GM12878 (cell line): Measurements from ENCODE around the gene FBXO33. TPM values are rescaled to one million over a fixed set of nuclear protein-coding genes. Genes with fewer than 3 reads are reported as not detected.

Source experiments
- BCL11A ChIP-seq: IDR thresholded peaks from 2 replicates; pipeline ENCODE4 v1.6.1; 2011; ENCODE audit warnings: low read depth, low read length
- DPF2 ChIP-seq: fragments of 450-650 bp; IDR thresholded peaks from 2 replicates; pipeline ENCODE4 v1.6.1; 2017; ENCODE audit warnings: mild to moderate bottlenecking
- EGR1 ChIP-seq, 2 experiments: IDR thresholded peaks; 1 replicate in 1 of 2; 2 replicates in 1 of 2; pipeline ENCODE4 v1.6.1; 2011 to 2012; ENCODE audit warnings: low read depth in 2 of 2, low read length in 2 of 2, borderline replicate concordance in 1 of 2, mild to moderate bottlenecking in 1 of 2, moderate library complexity in 1 of 2
- EZH2 ChIP-seq: IDR thresholded peaks from 2 replicates; pipeline ENCODE4 v1.6.1; 2012; ENCODE audit warnings: low read depth, mild to moderate bottlenecking, control low read depth, inconsistent platforms, low read length, borderline replicate concordance; ENCODE audit not compliant: control insufficient read depth
- GATAD2B ChIP-seq: fragments of 450-650 bp; conservative IDR thresholded peaks from 2 replicates; pipeline ENCODE4 v1.6.1; 2017; ENCODE audit warnings: low read depth, mild to moderate bottlenecking, moderate library complexity
- HSF1 ChIP-seq: fragments of 150-350 bp; IDR thresholded peaks from 2 replicates; pipeline ENCODE4 v1.6.1; 2014; ENCODE audit warnings: mild to moderate bottlenecking, low read depth, low read length
- IKZF2 ChIP-seq, 2 experiments: fragments of 450-650 bp; IDR thresholded peaks; 2 replicates each; pipeline ENCODE4 v1.6.1; 2017; ENCODE audit warnings: mild to moderate bottlenecking in 2 of 2, moderate library complexity in 2 of 2
- IRF4 ChIP-seq: IDR thresholded peaks from 2 replicates; pipeline ENCODE4 v1.6.1; 2011; ENCODE audit warnings: low read depth, low read length
- IRF5 ChIP-seq: fragments of 450-650 bp; IDR thresholded peaks from 2 replicates; pipeline ENCODE4 v1.6.1; 2017; ENCODE audit warnings: borderline replicate concordance
- MEF2A ChIP-seq: IDR thresholded peaks from 2 replicates; pipeline ENCODE4 v1.6.1; 2011; ENCODE audit warnings: low read depth, mild to moderate bottlenecking, low read length, moderate library complexity; ENCODE audit not compliant: insufficient read depth
- NR2C2 ChIP-seq: IDR thresholded peaks from 2 replicates; pipeline ENCODE4 v1.6.1; 2011; ENCODE audit warnings: borderline replicate concordance, low read depth; ENCODE audit not compliant: control insufficient read depth, insufficient read length
- PAX8 ChIP-seq: fragments of 450-650 bp; IDR thresholded peaks from 2 replicates; pipeline ENCODE4 v1.6.1; 2017; ENCODE audit warnings: mild to moderate bottlenecking, moderate library complexity
- PBX3 ChIP-seq: IDR thresholded peaks from 2 replicates; pipeline ENCODE4 v1.6.1; 2011; ENCODE audit warnings: mild to moderate bottlenecking, low read depth, low read length, moderate library complexity; ENCODE audit not compliant: insufficient replicate concordance
- RCOR1 ChIP-seq: conservative IDR thresholded peaks from 2 replicates; pipeline ENCODE4 v1.6.1; 2012; ENCODE audit warnings: low read depth, low read length, improper control_type of control experiment
- SMAD5 ChIP-seq: IDR thresholded peaks from 2 replicates; pipeline ENCODE4 v1.6.1; 2016; ENCODE audit warnings: antibody characterized with exemption, low read depth
- STAT1 ChIP-seq: fragments of 450-650 bp; conservative IDR thresholded peaks from 2 replicates; pipeline ENCODE4 v1.6.1; 2014; ENCODE audit warnings: antibody characterized with exemption, mild to moderate bottlenecking
- STAT3 ChIP-seq: IDR thresholded peaks from 2 replicates; pipeline ENCODE4 v1.6.1; 2011; ENCODE audit warnings: low read depth, low read length, improper control_type of control experiment
- TBL1XR1 ChIP-seq: IDR thresholded peaks from 2 replicates; pipeline ENCODE4 v1.6.1; 2012; ENCODE audit warnings: low read depth, low read length, improper control_type of control experiment
- polyA plus RNA-seq, 11 experiments: library from polyadenylated mRNA; depleted of rRNA in 4 of 11; unstranded in 6 of 11; stranded (reverse) in 5 of 11; fragments of >200 nt; fragmentation: Nextera tagmentation in 4 of 11; fragmentation: Illumina TruSeq in 1 of 11; extraction: Ambion mirVana in 4 of 11; extraction: Trizol in 1 of 11; gene quantifications; 1 replicate in 1 of 11; 2 replicates in 10 of 11; pipeline versions ENCODE4 v1.2.1 to v1.2.3, GENCODE V29; 2011 to 2016; ENCODE audit warnings: inconsistent platforms in 2 of 11, missing spikeins in 2 of 11, low read depth in 1 of 11
- total RNA-seq, 4 experiments: library from RNA; depleted of rRNA in 3 of 4; stranded (reverse); fragments of >200 nt in 3 of 4; fragmentation: Illumina TruSeq in 1 of 4; extraction: Trizol in 1 of 4; gene quantifications; 2 replicates each; pipeline versions ENCODE4 v1.2.1 to v1.2.3, GENCODE V29; 2013 to 2021
- TF ChIP-seq, protein P1 (sequence below): fragments of 450-650 bp; conservative IDR thresholded peaks from 2 replicates; pipeline ENCODE4 v1.6.1; 2017; ENCODE audit warnings: mild to moderate bottlenecking, moderate library complexity
- TF ChIP-seq, protein P2 (sequence below): IDR thresholded peaks from 2 replicates; pipeline ENCODE4 v1.6.1; 2011; ENCODE audit warnings: low read depth, low read length, improper control_type of control experiment, borderline replicate concordance

Gene FBXO33
- total and polyA plus RNA-seq, 10 of the 15 experiments (the other 5 are each of a cell fraction or from before 2014, with no cell fraction given) = 4.7 to 56.9 (median 19.6) TPM

DNA sequence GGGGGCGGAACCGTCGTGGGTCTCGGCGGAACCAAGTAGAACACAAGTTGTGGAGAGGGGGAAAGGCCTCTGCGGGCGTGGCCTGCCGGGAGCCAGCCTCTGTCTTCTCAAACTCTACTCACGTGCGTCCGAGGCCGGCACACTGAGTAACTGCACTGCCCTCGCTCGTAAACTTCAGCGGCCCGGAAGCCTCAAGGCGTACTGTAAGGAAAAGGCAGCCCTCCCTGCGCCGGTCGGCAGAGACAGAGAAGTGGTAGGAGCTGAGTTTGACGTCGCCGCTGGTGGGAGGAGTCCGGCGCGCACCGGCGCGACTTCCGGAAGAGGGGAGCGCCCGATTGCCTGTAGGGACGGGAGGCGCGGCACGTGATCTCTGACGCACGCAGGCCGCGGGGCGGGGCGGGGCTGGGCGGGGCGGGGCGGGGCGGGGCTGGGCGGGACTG lies at the start of gene FBXO33 (continued):
- no peak for TF ChIP-seq EZH2
- 0 out of 2 replicates have a peak, but pooled peaks have one; percentile 25 for TF ChIP-seq IRF4
- TF ChIP-seq IKZF2 (IDR thresholded peaks at IDR 0.05) = no peak; a peak in 1 of 4 replicates
- TF ChIP-seq TBL1XR1 = no peak
- TF ChIP-seq RCOR1 = no peak
- no peak for TF ChIP-seq PAX8
- TF ChIP-seq, protein P1, sequence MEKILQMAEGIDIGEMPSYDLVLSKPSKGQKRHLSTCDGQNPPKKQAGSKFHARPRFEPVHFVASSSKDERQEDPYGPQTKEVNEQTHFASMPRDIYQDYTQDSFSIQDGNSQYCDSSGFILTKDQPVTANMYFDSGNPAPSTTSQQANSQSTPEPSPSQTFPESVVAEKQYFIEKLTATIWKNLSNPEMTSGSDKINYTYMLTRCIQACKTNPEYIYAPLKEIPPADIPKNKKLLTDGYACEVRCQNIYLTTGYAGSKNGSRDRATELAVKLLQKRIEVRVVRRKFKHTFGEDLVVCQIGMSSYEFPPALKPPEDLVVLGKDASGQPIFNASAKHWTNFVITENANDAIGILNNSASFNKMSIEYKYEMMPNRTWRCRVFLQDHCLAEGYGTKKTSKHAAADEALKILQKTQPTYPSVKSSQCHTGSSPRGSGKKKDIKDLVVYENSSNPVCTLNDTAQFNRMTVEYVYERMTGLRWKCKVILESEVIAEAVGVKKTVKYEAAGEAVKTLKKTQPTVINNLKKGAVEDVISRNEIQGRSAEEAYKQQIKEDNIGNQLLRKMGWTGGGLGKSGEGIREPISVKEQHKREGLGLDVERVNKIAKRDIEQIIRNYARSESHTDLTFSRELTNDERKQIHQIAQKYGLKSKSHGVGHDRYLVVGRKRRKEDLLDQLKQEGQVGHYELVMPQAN = no peak; the same call in 1 of the 2 replicates
- TF ChIP-seq NR2C2 = no peak
- TF ChIP-seq MEF2A = no peak
- TF ChIP-seq STAT3 = no peak
- TF ChIP-seq, protein P2, sequence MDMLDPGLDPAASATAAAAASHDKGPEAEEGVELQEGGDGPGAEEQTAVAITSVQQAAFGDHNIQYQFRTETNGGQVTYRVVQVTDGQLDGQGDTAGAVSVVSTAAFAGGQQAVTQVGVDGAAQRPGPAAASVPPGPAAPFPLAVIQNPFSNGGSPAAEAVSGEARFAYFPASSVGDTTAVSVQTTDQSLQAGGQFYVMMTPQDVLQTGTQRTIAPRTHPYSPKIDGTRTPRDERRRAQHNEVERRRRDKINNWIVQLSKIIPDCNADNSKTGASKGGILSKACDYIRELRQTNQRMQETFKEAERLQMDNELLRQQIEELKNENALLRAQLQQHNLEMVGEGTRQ = peak; percentile 71
- peak in 1 of 2 experiments; percentile 0; a peak in 1 of 3 replicates for TF ChIP-seq EGR1 (IDR thresholded peaks at IDR 0.05; ENCODE audit: borderline replicate concordance in 1 of 2, low read depth in 2 of 2, low read length in 2 of 2)
- TF ChIP-seq GATAD2B = peak; percentile 62; the same call in 1 of the 2 replicates
- TF ChIP-seq SMAD5 = no peak; the same call in 1 of the 2 replicates
- TF ChIP-seq HSF1 = no peak
- TF ChIP-seq DPF2 = peak; percentile 19; the same call in 1 of the 2 replicates
- no peak for TF ChIP-seq BCL11A
- TF ChIP-seq PBX3 = no peak
- peak; percentile 87; the same call in 1 of the 2 replicates for TF ChIP-seq STAT1
- no peak for TF ChIP-seq IRF5
